ENCODE measurements around the gene APOA5. TPM values are rescaled to one million over a fixed set of nuclear protein-coding genes. Genes with fewer than 3 reads are reported as not detected.
"Not testable (repeated sequence)": the region's sequence is repeated elsewhere in the genome, so short reads cannot be mapped to it uniquely, and the experiment has no call there.

Gene APOA5
- total RNA-seq, 2 donors from 2014 or later: not detected

DNA sequence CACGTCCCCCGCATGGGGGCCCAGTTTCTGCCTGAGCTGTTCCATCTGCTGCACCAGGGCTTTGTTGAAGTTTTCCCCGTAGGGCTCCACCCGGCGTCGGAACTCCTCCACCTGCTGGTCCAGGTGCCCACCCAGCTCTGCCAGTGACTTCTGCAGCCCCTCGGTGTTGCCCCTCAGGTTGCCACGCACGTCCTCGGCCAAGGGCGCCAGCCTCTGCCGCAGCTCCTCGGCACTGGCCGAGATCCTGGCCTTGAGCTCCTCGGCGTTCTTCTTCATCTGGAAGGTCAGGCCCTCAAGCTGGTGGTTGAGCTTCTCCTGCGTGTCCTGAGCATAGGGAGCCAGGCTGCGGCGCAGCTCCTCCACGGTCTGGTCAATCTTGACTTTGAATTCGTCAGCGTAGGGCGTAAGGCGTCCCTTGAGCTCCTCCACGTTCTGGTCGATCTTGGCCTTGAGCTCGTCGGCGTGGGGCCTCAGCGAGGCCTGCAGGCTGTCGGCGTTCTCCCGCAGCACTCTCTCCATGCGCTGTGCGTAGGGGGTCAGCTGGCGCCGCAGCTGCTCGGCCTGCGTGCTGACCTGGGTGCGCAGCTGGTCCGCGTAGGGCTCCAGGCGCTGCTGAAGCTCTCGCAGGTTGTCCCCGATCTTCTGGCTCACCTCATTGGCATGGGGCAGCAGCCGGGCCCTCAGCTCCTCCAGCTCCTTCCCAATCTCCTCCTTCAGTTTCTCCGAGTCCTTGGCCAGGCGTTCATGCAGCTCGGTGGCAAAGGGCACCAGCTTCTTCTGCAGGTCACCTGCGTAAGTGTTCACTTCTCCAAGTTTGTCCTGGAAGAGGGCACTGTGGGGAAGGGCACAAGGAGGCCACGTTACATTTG, 29.6 kb upstream of the APOA5 start:
- H3K36me3 Mint-ChIP-seq: no peaks in the 10 kb centered on the region
- H3K27ac Mint-ChIP-seq: no peak overlapping the region
- H3K9me3 Mint-ChIP-seq: no peaks in the 10 kb centered on the region
- no peaks in the 10 kb centered on the region for H3K4me1 Mint-ChIP-seq (ENCODE audit: low read depth in 2 of 2)
- DNase-seq (ENCODE audit: low spot score): no peak
- H3K4me3 Mint-ChIP-seq: no peak overlapping the region
- ATAC-seq: no peak
- H3K27me3 Mint-ChIP-seq: no peaks in the 10 kb centered on the region

- H3K4me1 Mint-ChIP-seq (ENCODE audit: low read depth in 2 of 2): no peaks in the 10 kb centered on the region
- ATAC-seq (no peak), DNase-seq (ENCODE audit: low spot score) (no peak)
- H3K4me3 Mint-ChIP-seq: no peak overlapping the region
- no peaks in the 10 kb centered on the region for H3K9me3 Mint-ChIP-seq
- H3K27ac Mint-ChIP-seq: no peak overlapping the region
- no peaks in the 10 kb centered on the region for H3K36me3 Mint-ChIP-seq
- H3K27me3 Mint-ChIP-seq: no peaks in the 10 kb centered on the region
Observed at GRCh38 chr11:116819049-116819448, 27.4 kb upstream of the APOA5 start.

DNA sequence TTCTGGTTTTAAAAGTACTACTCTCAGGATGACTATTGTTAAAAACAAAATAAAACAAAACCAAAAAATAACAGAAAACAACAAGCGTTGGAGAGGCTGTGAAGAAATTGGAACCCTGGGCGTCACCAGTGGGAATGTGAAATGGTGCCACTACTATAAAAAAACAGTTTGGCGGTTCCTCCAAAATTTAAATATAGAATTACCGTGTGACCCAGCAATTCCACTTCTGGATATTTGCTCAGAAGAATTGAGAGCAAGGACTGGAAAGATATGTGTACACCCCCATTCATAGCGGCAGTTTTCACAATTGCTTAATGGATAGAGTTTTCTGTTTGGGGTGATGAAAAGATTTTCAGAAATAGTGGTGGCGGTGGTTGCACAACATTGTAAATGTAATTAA, 22.8 kb upstream of the APOA5 start:
- no peaks in the 10 kb centered on the region for H3K9me3 Mint-ChIP-seq
- no peak overlapping the region for H3K27ac Mint-ChIP-seq
- no peak overlapping the region for H3K4me3 Mint-ChIP-seq
- ATAC-seq (no peak), DNase-seq (ENCODE audit: low spot score) (no peak)
- H3K27me3 Mint-ChIP-seq: no peaks in the 10 kb centered on the region
- no peaks in the 10 kb centered on the region for H3K36me3 Mint-ChIP-seq
- peaks cover 0 to 8% of the 10 kb centered on the region in 2 donors for H3K4me1 Mint-ChIP-seq (ENCODE audit: low read depth in 2 of 2)

DNA sequence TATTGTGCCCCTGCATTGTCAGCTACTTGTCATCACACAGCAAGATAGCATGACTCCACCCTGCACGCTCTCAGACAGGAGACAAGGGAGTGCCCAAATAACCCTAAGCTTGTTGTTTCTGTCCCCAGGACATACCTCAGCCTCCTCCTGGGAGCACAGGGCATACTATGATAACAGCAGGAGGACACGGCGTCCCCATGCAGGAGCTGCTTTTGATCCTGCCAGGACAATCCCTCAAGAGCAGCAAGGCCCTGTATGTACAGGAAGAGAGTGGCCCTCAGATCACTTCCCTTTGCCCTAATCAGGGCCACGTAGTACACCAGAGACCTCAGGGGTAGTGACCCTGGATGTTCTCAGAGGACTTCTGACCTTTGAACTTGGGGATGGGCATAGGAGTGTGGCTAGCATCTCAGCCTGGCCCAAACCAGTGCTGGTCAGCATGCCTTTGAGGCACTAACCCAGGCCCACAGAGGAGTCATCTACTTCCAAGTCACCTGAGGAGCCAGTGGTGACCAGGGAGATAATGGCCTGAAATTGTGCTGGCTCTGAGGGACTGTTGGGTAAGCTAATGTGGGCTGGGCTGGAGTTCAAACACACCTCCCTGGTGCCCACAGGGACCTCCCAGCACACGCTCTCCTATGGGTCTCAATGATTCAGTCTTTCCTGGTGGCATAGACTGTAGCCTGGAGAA, 22.2 kb upstream of the APOA5 start:
- H3K36me3 Mint-ChIP-seq: no peaks in the 10 kb centered on the region
- DNase-seq (ENCODE audit: low spot score) (no peak), ATAC-seq (peak in 1 of 2 donors; percentile 40)
- H3K4me1 Mint-ChIP-seq (ENCODE audit: low read depth in 2 of 2): peaks cover 0 to 8% of the 10 kb centered on the region in 2 donors
- no peak overlapping the region for H3K4me3 Mint-ChIP-seq
- H3K27ac Mint-ChIP-seq: no peak overlapping the region
- H3K27me3 Mint-ChIP-seq: no peaks in the 10 kb centered on the region
- H3K9me3 Mint-ChIP-seq: no peaks in the 10 kb centered on the region

- Mint-ChIP-seq H3K4me3 (no peak overlapping the region), H3K36me3 (no peaks in the 10 kb centered on the region), H3K27ac (no peak overlapping the region), H3K27me3 (no peaks in the 10 kb centered on the region), H3K4me1 (ENCODE audit: low read depth in 2 of 2) (peaks cover 0 to 8% of the 10 kb centered on the region in 2 donors), H3K9me3 (no peaks in the 10 kb centered on the region)
- peak in 1 of 2 donors; percentile 41 for ATAC-seq
- no peak for DNase-seq (ENCODE audit: low spot score)
Observed at GRCh38 chr11:116813170-116813569, 21.5 kb upstream of the APOA5 start.

GRCh38 chr11:116812109-116812508, 20.4 kb upstream of the APOA5 start:
- no peak for ATAC-seq
- no peak overlapping the region for H3K27ac Mint-ChIP-seq
- no peak overlapping the region for H3K4me3 Mint-ChIP-seq
- DNase-seq (ENCODE audit: low spot score): no peak
- peaks cover 0 to 8% of the 10 kb centered on the region in 2 donors for H3K4me1 Mint-ChIP-seq (ENCODE audit: low read depth in 2 of 2)
- no peaks in the 10 kb centered on the region for H3K27me3 Mint-ChIP-seq
- H3K36me3 Mint-ChIP-seq: no peaks in the 10 kb centered on the region
- H3K9me3 Mint-ChIP-seq: no peaks in the 10 kb centered on the region

DNA sequence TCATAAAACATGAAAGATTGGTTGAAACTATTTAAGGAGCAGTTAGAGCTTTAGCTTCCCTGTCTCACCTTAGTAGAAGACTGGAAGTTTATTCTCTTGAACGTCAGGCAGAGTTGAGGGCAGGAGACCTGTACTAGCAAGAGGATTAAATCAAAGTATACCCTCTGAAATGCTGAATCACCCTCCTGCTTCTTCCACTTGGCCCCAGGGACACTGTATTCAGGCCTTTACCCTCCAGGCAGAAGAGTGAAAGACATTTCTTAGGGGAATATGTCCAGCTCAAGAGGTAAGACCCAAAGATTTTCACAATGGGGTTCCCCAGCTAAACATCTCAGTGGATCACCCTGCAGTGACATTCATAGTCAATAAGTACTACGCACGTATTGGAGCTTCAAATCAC, 19.5 kb upstream of the APOA5 start:
- ATAC-seq: no peak
- no peaks in the 10 kb centered on the region for H3K36me3 Mint-ChIP-seq
- no peaks in the 10 kb centered on the region for H3K9me3 Mint-ChIP-seq
- peaks cover 0 to 8% of the 10 kb centered on the region in 2 donors for H3K4me1 Mint-ChIP-seq (ENCODE audit: low read depth in 2 of 2)
- DNase-seq (ENCODE audit: low spot score): no peak
- no peak overlapping the region for H3K4me3 Mint-ChIP-seq
- H3K27me3 Mint-ChIP-seq: no peaks in the 10 kb centered on the region
- no peak overlapping the region for H3K27ac Mint-ChIP-seq

DNA sequence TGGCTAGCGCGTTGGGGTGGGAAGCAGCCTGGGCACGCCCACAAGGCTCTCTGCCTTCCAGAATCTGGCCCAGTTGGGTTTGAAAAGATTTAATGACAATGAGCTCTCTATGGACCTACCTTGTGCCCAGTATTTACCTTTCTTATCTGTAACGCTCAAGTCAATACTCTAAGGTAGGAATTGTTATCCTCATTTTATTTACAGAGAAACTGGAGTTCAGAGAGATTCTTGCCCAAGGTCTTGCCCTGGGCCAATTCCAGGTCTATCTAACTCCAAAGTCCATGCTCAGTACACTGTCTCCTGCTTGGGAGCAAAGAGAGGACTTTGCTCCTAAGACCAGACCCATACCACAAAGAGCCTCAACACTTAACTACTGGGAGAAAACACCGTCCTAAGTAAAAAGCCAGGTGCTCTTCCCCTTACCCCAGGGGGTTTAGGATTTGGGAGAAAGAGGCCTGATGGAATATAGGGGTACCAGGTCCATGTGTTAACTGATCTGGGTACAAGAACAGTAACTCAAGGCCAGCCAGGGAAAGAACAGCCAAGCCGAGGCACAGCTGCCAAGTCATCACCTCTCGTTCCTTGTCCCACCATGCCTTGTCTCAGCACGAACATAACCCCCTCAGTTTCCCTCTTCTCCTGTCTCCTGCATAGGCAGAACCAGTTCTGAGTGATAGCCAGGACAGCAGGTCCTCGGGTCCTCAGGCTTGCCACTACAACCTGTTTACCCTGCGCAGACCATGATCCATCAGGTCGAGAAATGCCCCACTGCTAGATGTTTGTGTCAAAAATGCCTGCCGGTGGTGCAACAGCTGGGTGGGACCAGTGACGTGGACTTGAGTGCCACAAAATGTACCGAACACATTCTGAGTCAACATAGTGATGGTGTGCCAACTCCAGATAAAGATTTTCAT, 16.8 kb upstream of the APOA5 start:
- Mint-ChIP-seq H3K9me3 (no peaks in the 10 kb centered on the region), H3K36me3 (no peaks in the 10 kb centered on the region), H3K4me3 (no peak overlapping the region), H3K27me3 (no peaks in the 10 kb centered on the region), H3K27ac (no peak overlapping the region), H3K4me1 (ENCODE audit: low read depth in 2 of 2) (peaks cover 0 to 6% of the 10 kb centered on the region in 2 donors)
- ATAC-seq (no peak), DNase-seq (ENCODE audit: low spot score) (no peak)

DNA sequence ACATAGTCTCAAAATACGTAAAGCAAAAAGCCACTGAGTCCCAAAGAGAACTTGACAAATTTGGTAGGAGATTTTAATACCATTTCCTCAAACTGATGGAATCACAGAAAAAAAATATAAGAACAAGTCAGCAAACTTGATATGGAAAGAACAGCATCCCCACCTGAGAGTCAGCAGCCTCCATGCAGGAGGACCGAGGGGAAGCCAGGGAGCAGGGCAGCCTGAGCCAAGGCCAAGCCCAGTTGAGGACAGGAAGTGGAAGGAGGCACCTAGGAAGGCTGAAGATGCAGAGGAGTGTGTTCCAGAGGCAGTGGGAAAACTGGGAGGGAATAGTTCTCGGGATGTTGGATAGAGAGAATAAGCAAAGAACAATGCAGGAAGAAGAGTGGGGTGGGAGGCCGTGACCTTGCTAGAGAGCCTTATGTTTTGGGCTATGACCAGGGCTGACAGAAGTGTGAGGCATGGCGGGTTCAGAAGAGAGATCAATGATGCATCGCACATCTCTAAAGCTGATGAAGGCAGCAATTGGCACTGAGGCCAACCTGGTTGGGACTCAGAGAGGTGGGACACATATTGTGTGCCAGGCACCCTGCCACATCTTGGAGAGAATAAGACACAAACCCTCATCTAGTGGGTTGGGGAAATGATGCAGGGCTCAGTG, 16.1 kb upstream of the APOA5 start:
- DNase-seq (ENCODE audit: low spot score) (no peak), ATAC-seq (no peak)
- H3K27ac Mint-ChIP-seq: no peak overlapping the region
- peaks cover 2 to 4% of the 10 kb centered on the region in 2 donors for H3K27me3 Mint-ChIP-seq
- no peaks in the 10 kb centered on the region for H3K36me3 Mint-ChIP-seq
- no peaks in the 10 kb centered on the region for H3K4me1 Mint-ChIP-seq (ENCODE audit: low read depth in 2 of 2)
- no peak overlapping the region for H3K4me3 Mint-ChIP-seq
- H3K9me3 Mint-ChIP-seq: no peaks in the 10 kb centered on the region

DNA sequence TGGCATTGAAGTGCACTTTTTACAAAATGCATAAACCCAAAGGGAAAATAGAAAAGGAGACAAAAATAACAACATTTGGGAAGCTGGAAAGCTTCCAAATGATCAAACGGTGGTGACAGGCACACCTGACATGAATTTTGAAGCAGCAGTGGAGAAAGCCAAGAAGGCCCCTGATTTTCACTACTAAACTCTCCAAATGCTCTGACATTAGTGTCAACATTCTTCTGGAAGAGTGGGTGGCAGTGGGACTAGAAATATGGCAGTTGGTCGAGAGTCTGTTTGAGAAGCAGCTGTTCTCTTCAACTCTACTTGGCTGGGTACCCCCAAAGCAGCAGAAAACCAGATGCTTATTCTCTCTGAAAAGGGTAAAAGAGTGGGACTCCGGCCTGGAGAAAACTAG, 12.3 kb upstream of the APOA5 start:
- Mint-ChIP-seq H3K27me3 (peaks cover 5 to 18% of the 10 kb centered on the region in 2 donors), H3K4me3 (no peak overlapping the region), H3K36me3 (no peaks in the 10 kb centered on the region), H3K9me3 (no peaks in the 10 kb centered on the region), H3K4me1 (ENCODE audit: low read depth in 2 of 2) (no peaks in the 10 kb centered on the region), H3K27ac (no peak overlapping the region)
- no peak for ATAC-seq
- DNase-seq (ENCODE audit: low spot score): no peak

- not testable (repeated sequence) for H3K4me1 Mint-ChIP-seq (ENCODE audit: low read depth in 2 of 2); H3K27ac Mint-ChIP-seq; H3K9me3 Mint-ChIP-seq; H3K36me3 Mint-ChIP-seq; H3K4me3 Mint-ChIP-seq; DNase-seq (ENCODE audit: low spot score); ATAC-seq
- peaks cover 7 to 18% of the 10 kb centered on the region in 2 donors for H3K27me3 Mint-ChIP-seq
Observed at GRCh38 chr11:116801662-116802061, 10.0 kb upstream of the APOA5 start.

GRCh38 chr11:116800610-116801009, 8.9 kb upstream of the APOA5 start:
- no peak for ATAC-seq
- no peaks in the 10 kb centered on the region for H3K9me3 Mint-ChIP-seq

GRCh38 chr11:116798368-116798767, 6.7 kb upstream of the APOA5 start:
- DNase-seq (ENCODE audit: low spot score): no peak
- Mint-ChIP-seq H3K4me3 (no peak overlapping the region), H3K27me3 (peaks cover 7 to 18% of the 10 kb centered on the region in 2 donors), H3K4me1 (ENCODE audit: low read depth in 2 of 2) (no peaks in the 10 kb centered on the region), H3K27ac (no peak overlapping the region), H3K9me3 (no peaks in the 10 kb centered on the region), H3K36me3 (no peaks in the 10 kb centered on the region)
- ATAC-seq: peak in 1 of 2 donors; percentile 73

More at GRCh38 chr11:116800610-116801009, 8.9 kb upstream of the APOA5 start:
- H3K4me3 Mint-ChIP-seq: no peak overlapping the region
- H3K27me3 Mint-ChIP-seq: peaks cover 7 to 18% of the 10 kb centered on the region in 2 donors
- DNase-seq (ENCODE audit: low spot score): no peak
- no peaks in the 10 kb centered on the region for H3K4me1 Mint-ChIP-seq (ENCODE audit: low read depth in 2 of 2)
- H3K27ac Mint-ChIP-seq: no peak overlapping the region
- no peaks in the 10 kb centered on the region for H3K36me3 Mint-ChIP-seq

All from natural killer cell treated with Interleukin-12 subunit alpha and Interleukin-12 subunit beta and Interleukin-15 and Interleukin-18, amount 100 ng/mL, for 72 hours (primary cell).